Lower lobe of right lung (tissue), 2 donors: ENCODE measurements around the gene C20orf144. TPM values are rescaled to one million over a fixed set of nuclear protein-coding genes. Genes with fewer than 3 reads are reported as not detected.

Source experiments
- ATAC-seq, 2 donors: fragments of 200-7000 bp; cut with Tn5 transposase; one replicate each; pipeline ENCODE4 v1.9.1; 2020 to 2022; ENCODE audit warnings: mild to moderate bottlenecking in 2 of 2, moderate library complexity in 2 of 2
- DNase-seq: peaks from one replicate; pipeline ENCODE4 v3.0.0-alpha.2; 2020
- H3K27ac ChIP-seq: fragments of 200-600 bp; one replicate; pipeline ENCODE4 v1.8.0; 2022
- H3K27me3 ChIP-seq: fragments of 200-600 bp; one replicate; pipeline ENCODE4 v1.8.0; 2022; ENCODE audit warnings: low read depth
- H3K36me3 ChIP-seq: fragments of 200-600 bp; one replicate; pipeline ENCODE4 v1.8.0; 2022; ENCODE audit warnings: mild to moderate bottlenecking
- H3K4me1 ChIP-seq: fragments of 200-600 bp; one replicate; pipeline ENCODE4 v1.8.0; 2022
- H3K4me3 ChIP-seq: fragments of 200-600 bp; one replicate; pipeline ENCODE4 v1.8.0; 2022; ENCODE audit warnings: mild to moderate bottlenecking
- H3K9me3 ChIP-seq: fragments of 200-600 bp; one replicate; pipeline ENCODE4 v1.8.0; 2022
- CTCF ChIP-seq: fragments of 200-600 bp; IDR thresholded peaks from one replicate; pipeline ENCODE4 v1.8.0; 2022; ENCODE audit warnings: antibody characterized with exemption, mild to moderate bottlenecking
- intact Hi-C: fragments of 100-400 bp; cut with DNase I; formaldehyde crosslinking; loops from one replicate; pipeline ENCODE4 v1.11.0; 2022
- total RNA-seq: library from RNA; stranded (reverse); fragmentation: NEBNext Ultra II Directional; extraction: Animal tissue kit (Norgen Biotek cat#: 25700); gene quantifications from one replicate; pipeline ENCODE4 v1.2.1, GENCODE V29; 2021
- donor health status: DM: no; HTN: yes; CAD: no; lungs with severe emphysema.

C20orf144 gene
- total RNA-seq, 1 donor from 2014 or later, result not detected

DNA sequence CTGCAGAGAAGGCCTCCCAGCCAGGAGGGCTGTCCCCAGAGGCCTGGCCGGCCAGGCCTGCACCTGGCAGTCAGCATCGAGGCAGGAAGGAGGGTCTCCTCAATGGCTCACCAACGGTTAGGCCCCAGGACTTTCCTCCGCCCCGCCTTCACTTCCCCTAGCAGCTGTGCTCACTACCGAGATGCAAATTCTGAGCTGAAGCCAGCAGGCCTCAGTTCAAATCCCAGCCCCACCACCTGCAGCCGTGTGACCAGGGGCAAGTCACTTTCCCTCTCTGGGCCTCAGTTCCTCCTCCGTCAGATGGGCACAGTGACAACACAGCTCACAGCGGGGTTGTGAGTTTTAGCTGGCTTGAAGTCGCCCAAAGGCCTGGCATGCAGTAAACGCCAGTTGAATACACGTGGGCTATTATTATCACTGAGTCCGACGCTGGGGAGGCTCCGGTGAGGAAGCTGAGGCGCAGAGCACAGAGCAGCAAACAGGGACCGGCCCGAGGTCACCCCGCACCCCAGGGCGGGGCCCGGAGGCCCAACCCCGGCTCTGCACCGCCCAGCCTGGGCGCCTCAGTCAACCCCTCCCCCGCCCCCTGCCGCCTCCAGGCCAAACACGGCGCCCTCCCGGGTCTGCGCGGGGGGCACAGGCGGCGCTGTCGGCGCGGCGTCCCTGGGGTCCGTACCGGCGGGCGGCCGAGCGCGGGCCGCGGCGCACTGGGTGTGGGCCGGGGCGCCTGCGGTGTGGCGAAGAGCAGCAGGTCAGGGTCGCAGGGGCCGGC lies 23.4 kb downstream of the C20orf144 start:
- TF ChIP-seq CTCF, result no peak
- Histone ChIP-seq H3K36me3 (no peaks in the 10 kb centered on the region), H3K27me3 (no peaks in the 10 kb centered on the region), H3K4me1 (peaks cover 37% of the 10 kb centered on the region), H3K9me3 (no peaks in the 10 kb centered on the region), H3K27ac (peak overlapping the region; percentile 6), H3K4me3 (peak overlapping the region; percentile 51)
- intact Hi-C loops, result no loop called here
- no peak for DNase-seq
- ATAC-seq, result peak in 1 of 2 donors; percentile 6

DNA sequence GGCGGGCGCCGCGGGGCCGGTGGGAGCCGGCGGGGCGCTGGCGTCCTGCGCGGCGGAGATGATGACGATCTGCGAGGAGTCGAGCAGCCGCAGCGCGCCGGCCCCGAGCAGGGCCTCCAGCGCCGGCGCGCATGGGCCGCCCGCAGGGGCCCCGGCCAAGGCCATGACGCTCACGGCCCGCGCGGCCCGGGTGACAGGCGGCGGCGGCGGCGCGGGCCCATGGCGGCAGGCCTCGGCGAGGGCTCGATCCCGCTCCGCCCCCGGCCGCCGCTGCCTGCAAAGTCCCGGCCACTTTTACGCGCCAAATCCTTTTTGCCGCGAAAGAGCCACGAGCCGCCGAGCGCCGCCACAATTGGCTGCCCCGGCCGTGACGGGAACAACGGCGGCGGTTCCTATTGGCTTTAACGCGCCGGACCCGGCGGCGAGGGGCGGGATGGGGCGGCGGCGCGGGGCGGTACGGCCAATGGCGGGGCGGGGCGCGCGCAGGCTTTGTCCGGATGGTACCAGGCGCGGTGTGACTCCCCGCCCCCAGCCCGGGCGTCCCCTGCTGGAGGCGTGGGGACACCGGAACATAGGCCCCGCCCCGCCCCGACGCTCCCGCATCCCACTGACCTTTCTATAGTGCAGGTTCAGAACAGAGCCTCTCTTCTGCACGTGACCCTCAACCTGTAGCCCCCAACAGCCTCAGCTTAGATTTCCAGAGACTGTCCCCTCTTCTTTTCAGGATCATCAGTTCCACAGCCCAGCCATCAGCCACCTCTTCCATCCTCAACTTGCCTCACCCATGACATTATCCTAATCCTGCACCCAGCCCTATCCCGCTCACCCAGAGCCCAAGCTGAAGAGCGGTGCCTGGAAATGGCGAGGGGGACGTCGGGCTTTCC lies 24.2 kb downstream of the C20orf144 start, which contains the start of gene E2F1:
Gene E2F1, minus strand, starts transcription at position 286 of the 884 bp plus-strand sequence. Its CDS starts 121 bp downstream, at position 165.
- DNase-seq (peak; percentile 97), ATAC-seq (peak; percentile 98 to 99)
- no peaks in the 10 kb centered on the region for H3K9me3 ChIP-seq
- peak; percentile 42 for TF ChIP-seq CTCF
- H3K36me3 ChIP-seq, result no peaks in the 10 kb centered on the region
- H3K4me1 ChIP-seq, result peaks cover 37% of the 10 kb centered on the region
- H3K4me3 ChIP-seq, result peak within 1 kb of the TSS; percentile 51
- H3K27me3 ChIP-seq, result no peaks in the 10 kb centered on the region
- peak within 1 kb of the TSS; percentile 38 for H3K27ac ChIP-seq
- intact Hi-C loops, result no loop called here

GRCh38 chr20:33686984-33687366 lies 24.8 kb downstream of the C20orf144 start:
- Histone ChIP-seq H3K4me1 (peaks cover 37% of the 10 kb centered on the region), H3K27me3 (no peaks in the 10 kb centered on the region), H3K36me3 (no peaks in the 10 kb centered on the region), H3K9me3 (no peaks in the 10 kb centered on the region), H3K27ac (peak overlapping the region; percentile 38), H3K4me3 (peak overlapping the region; percentile 51)
- TF ChIP-seq CTCF, result no peak
- intact Hi-C loops, result no loop called here
- DNase-seq, result no peak
- ATAC-seq, result no peak

GRCh38 chr20:33687370-33687915 lies 25.3 kb downstream of the C20orf144 start:
- ATAC-seq (no peak), DNase-seq (no peak)
- intact Hi-C loops, result no loop called here
- Histone ChIP-seq H3K9me3 (no peaks in the 10 kb centered on the region), H3K36me3 (no peaks in the 10 kb centered on the region), H3K4me1 (peaks cover 37% of the 10 kb centered on the region), H3K27me3 (no peaks in the 10 kb centered on the region), H3K4me3 (no peak overlapping the region), H3K27ac (peak overlapping the region; percentile 38)
- TF ChIP-seq CTCF, result no peak
